ENCODE data around the gene GPC6.

DNA sequence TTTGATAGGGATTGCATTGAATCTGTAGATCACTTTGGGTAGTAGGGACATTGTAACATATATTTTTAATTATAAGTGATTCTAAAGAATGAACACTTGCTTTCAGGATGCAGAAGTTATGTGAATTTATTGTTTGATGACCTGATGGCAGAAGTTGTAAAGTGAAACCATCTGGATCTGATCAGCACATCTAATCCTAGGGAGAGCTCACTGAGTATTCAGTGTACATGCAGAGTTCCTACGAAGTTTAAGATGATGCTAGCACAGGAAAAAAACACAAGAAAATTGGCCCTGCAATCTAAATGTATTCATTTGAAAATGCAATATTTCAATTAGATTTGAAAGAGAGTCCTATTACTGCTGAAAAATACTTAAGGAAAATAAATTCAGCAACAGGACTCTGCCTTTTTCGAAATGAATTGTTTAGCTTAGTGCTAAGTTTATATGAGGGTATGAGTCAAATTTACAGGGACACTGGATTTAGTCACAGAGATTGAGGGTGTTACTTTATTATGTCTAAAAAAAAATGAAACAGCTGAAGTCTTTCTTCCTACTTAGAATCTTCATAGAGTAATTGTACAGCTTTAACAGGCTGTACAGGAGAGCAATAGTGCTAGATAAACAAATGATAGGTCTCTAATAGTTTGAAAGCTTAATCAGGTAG, 867.2 kb downstream of the GPC6 start:
- TF ChIP-seq, protein P1, sequence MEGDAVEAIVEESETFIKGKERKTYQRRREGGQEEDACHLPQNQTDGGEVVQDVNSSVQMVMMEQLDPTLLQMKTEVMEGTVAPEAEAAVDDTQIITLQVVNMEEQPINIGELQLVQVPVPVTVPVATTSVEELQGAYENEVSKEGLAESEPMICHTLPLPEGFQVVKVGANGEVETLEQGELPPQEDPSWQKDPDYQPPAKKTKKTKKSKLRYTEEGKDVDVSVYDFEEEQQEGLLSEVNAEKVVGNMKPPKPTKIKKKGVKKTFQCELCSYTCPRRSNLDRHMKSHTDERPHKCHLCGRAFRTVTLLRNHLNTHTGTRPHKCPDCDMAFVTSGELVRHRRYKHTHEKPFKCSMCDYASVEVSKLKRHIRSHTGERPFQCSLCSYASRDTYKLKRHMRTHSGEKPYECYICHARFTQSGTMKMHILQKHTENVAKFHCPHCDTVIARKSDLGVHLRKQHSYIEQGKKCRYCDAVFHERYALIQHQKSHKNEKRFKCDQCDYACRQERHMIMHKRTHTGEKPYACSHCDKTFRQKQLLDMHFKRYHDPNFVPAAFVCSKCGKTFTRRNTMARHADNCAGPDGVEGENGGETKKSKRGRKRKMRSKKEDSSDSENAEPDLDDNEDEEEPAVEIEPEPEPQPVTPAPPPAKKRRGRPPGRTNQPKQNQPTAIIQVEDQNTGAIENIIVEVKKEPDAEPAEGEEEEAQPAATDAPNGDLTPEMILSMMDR (IDR thresholded peaks at IDR 0.05; ENCODE audit: low read depth, low read length) = no peak
- no peak for TF ChIP-seq EZH2phosphoT487 (IDR thresholded peaks at IDR 0.05; ENCODE audit: low read depth)
